Kidney glomerular epithelial cell (primary cell): ENCODE data around the gene PITHD1.
"Not testable (repeated sequence)": the region's sequence is repeated elsewhere in the genome, so short reads cannot be mapped to it uniquely, and the experiment has no call there.

ENCODE experiments used
- DNase-seq: peaks from one replicate; lab custom pipeline; 2025; lab: John Stamatoyannopoulos, UW

The PITHD1 gene

GRCh38 chr1:23799255-23799569 is 21.0 kb downstream of the PITHD1 start:
- no peak for DNase-seq

- DNase-seq = peak; percentile 61
These were observed 21.6 kb downstream of the PITHD1 start for GRCh38 chr1:23799570-23800399.

GRCh38 chr1:23800400-23801337 is 22.5 kb downstream of the PITHD1 start, which contains the start of gene GALE:
GALE (minus strand) TSS chr1:23800754; CDS start chr1:23799007, 1,747 bp downstream.
- DNase-seq = peak; percentile 83

- DNase-seq = no peak
These were observed 23.1 kb downstream of the PITHD1 start for GRCh38 chr1:23801338-23801748.

GRCh38 chr1:23801876-23802275 is 23.7 kb downstream of the PITHD1 start:
- no peak for DNase-seq

- DNase-seq = not testable (repeated sequence)
These were observed 24.7 kb downstream of the PITHD1 start for GRCh38 chr1:23802809-23803342.

GRCh38 chr1:23803674-23804073 is 25.5 kb downstream of the PITHD1 start:
- no peak for DNase-seq

GRCh38 chr1:23804183-23804835 is 26.1 kb downstream of the PITHD1 start:
- no peak for DNase-seq

GRCh38 chr1:23805025-23805424 is 26.8 kb downstream of the PITHD1 start:
- DNase-seq = no peak

- DNase-seq = no peak
These were observed 28.1 kb downstream of the PITHD1 start for GRCh38 chr1:23806280-23806679.

GRCh38 chr1:23807453-23807852 is 29.2 kb downstream of the PITHD1 start:
- DNase-seq = no peak

- DNase-seq = peak; percentile 47
These were observed 31.5 kb downstream of the PITHD1 start for GRCh38 chr1:23809751-23810171.

- no peak for DNase-seq
These were observed 32.8 kb downstream of the PITHD1 start for GRCh38 chr1:23810818-23811540.

GRCh38 chr1:23814016-23814415 is 35.8 kb downstream of the PITHD1 start:
- no peak for DNase-seq

- DNase-seq = no peak
These were observed 38.1 kb downstream of the PITHD1 start for GRCh38 chr1:23816361-23816760.

- no peak for DNase-seq
These were observed 38.7 kb downstream of the PITHD1 start for GRCh38 chr1:23816906-23817305.

- no peak for DNase-seq
These were observed 39.4 kb downstream of the PITHD1 start for GRCh38 chr1:23817633-23818032.

GRCh38 chr1:23823767-23824166 is 45.5 kb downstream of the PITHD1 start:
- no peak for DNase-seq

- DNase-seq = no peak
These were observed 46.5 kb downstream of the PITHD1 start for GRCh38 chr1:23824711-23825075.

- DNase-seq = peak; percentile 74
These were observed 47.0 kb downstream of the PITHD1 start, which contains the start of gene HMGCL for GRCh38 chr1:23825076-23825761. HMGCL (minus strand) TSS chr1:23825429; CDS start chr1:23825415, 14 bp downstream.
